ENCODE measurements around the gene DUSP19.

Gene DUSP19

GRCh38 chr2:183126635-183127034 is 48.1 kb downstream of the DUSP19 start:
- no peak for DNase-seq

- no peak for DNase-seq
Measured at GRCh38 chr2:183134016-183134415, 55.5 kb downstream of the DUSP19 start.

GRCh38 chr2:183148955-183149354 is 70.4 kb downstream of the DUSP19 start:
- no peak for DNase-seq

- no peak for DNase-seq
Measured at GRCh38 chr2:183149489-183149888, 70.9 kb downstream of the DUSP19 start.

Measured in stimulated activated CD4-positive, alpha-beta T cell treated with anti-CD3 and anti-CD28 coated beads, Interleukin-1b, Interleukin-23, amount 100 ng/mL, for 48 hours (primary cell).